HEK293T (cell line): Measurements from ENCODE around the gene MPND.

Experiments
- BHLHE40 ChIP-seq: fragments of 450-650 bp; IDR thresholded peaks from 2 replicates; pipeline ENCODE4 v1.6.1; 2016; ENCODE audit warnings: mild to moderate bottlenecking, moderate library complexity, borderline replicate concordance
- CTBP1 ChIP-seq: fragments of 450-650 bp; IDR thresholded peaks from 2 replicates; pipeline ENCODE4 v1.6.1; 2016; ENCODE audit warnings: borderline replicate concordance
- ELF4 ChIP-seq: fragments of 450-650 bp; IDR thresholded peaks from 2 replicates; pipeline ENCODE4 v1.6.1; 2017; ENCODE audit warnings: antibody characterized with exemption
- FOXA1 ChIP-seq: fragments of 450-650 bp; IDR thresholded peaks from 2 replicates; pipeline ENCODE4 v1.6.1; 2016; ENCODE audit warnings: mild to moderate bottlenecking
- FOXM1 ChIP-seq: fragments of 450-650 bp; IDR thresholded peaks from 2 replicates; pipeline ENCODE4 v1.6.1; 2017; ENCODE audit warnings: mild to moderate bottlenecking, borderline replicate concordance
- HDGF ChIP-seq: fragments of 450-650 bp; IDR thresholded peaks from 2 replicates; pipeline ENCODE4 v1.6.1; 2017; ENCODE audit warnings: antibody characterized with exemption, borderline replicate concordance
- SP1 ChIP-seq: fragments of 450-650 bp; IDR thresholded peaks from 2 replicates; pipeline ENCODE4 v1.6.1; 2017
- SUZ12 ChIP-seq: fragments of 450-650 bp; IDR thresholded peaks from 2 replicates; pipeline ENCODE4 v1.6.1; 2016; ENCODE audit warnings: mild to moderate bottlenecking
- ZNF384 ChIP-seq: fragments of 450-650 bp; IDR thresholded peaks from 2 replicates; pipeline ENCODE4 v1.6.1; 2016

- TF ChIP-seq HDGF: no peak
- no peak for TF ChIP-seq SP1
- no peak for TF ChIP-seq ELF4
- no peak for TF ChIP-seq BHLHE40
- TF ChIP-seq FOXA1: no peak
- no peak for TF ChIP-seq CTBP1
- no peak for TF ChIP-seq SUZ12
- no peak for TF ChIP-seq ZNF384
- no peak for TF ChIP-seq FOXM1
These were observed 17.0 kb upstream of the MPND start for GRCh38 chr19:4326215-4326836.
